ENCODE results near the gene ANKRD10. TPM values are rescaled to one million over a fixed set of nuclear protein-coding genes. Genes with fewer than 3 reads are reported as not detected.
"Not testable (repeated sequence)": the region's sequence is repeated elsewhere in the genome, so short reads cannot be mapped to it uniquely, and the experiment has no call there.

The ANKRD10 gene
- 1,506 and 1,796 TPM in 2 replicates for total RNA-seq
- polyA plus RNA-seq (2012), result 393 TPM

GRCh38 chr13:110915057-110915873 is at the start of gene ANKRD10:
TSS of gene ANKRD10 (minus strand) at chr13:110915069. CDS start at chr13:110914934, 135 bp downstream.
- peak; percentile 100 for DNase-seq (ENCODE audit: low read depth)

GRCh38 chr13:110964229-110965037 is 49.6 kb upstream of the ANKRD10 start:
- DNase-seq (ENCODE audit: low read depth), result no peak

- DNase-seq (ENCODE audit: low read depth), result no peak
Observed at GRCh38 chr13:110963554-110963970, 48.7 kb upstream of the ANKRD10 start.

DNA sequence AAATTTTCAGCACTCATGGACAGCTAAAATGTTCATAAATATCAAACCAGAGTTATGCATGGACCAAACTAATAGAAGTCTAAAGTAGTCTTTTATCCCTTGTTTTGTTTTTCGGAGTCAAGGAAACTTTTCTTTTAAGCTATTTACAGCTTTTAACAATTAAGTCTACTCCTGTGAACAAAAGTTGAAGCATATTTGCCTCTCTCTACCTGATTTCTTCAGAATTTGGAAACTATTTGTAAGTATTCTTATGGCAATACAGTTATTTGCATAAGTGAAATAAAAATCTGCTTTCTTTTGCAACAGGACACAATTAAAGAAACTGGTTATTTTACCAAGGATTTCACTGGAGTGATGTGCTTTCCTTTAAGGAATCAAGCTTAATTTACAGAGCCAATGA is 47.1 kb upstream of the ANKRD10 start:
- DNase-seq (ENCODE audit: low read depth), result no peak

- no peak for DNase-seq (ENCODE audit: low read depth)
Observed at GRCh38 chr13:110960204-110960603, 45.3 kb upstream of the ANKRD10 start.

DNA sequence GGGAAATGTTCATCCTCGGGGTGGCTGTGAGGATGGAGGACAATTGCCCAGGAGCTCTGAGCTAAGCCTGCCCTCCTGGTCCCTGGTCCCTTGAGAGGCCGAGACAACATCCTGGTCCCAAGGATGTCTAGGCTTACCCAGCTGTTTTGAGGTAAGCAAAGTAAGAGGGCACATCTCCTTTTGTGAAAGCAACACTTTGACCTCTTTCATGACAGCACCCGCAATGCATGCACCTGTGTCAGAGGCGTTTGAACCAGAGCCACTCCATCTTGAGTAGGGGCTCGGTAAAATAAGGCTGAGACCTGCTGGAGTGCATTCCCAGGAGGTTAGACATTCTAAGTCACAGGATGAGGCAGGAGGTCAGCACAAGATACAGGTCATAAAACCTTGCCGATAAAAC is 43.1 kb upstream of the ANKRD10 start:
- no peak for DNase-seq (ENCODE audit: low read depth)

DNA sequence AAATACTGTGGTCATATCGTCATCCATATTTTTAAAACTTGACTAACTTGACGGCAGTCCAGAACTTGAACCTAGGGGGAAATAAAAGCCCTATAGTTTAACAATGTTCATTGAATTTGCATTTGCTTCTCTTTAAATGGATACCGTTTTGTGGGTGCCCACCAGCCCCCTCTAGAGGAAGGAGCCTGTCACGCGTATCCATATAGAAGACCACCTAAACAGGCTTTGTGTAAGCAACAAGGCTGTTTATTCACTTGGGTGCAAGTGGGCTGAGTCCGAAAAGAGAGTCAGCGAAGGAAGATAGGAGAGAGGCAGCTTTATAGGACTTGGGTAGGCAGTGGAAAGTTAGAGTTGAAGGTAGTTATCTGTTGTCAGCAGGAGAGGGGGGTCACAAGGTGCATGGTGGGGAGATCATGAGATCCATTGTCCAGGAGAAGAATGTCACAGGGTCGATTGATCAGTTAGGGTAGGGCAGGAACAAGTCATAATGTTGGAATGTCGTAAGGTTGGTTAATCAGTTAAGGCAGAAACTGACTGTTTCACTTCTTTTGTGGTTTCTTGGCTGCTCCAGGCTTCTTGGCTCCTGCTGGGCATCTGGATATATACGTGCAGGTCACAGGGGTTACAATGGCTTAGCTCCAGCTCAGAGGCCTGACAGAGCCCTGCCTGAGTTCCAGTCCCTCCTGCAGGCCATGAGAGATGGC is 42.5 kb upstream of the ANKRD10 start:
- DNase-seq (ENCODE audit: low read depth), result peak; percentile 44

GRCh38 chr13:110956216-110956615 is 41.3 kb upstream of the ANKRD10 start:
- DNase-seq (ENCODE audit: low read depth), result not testable (repeated sequence)

DNA sequence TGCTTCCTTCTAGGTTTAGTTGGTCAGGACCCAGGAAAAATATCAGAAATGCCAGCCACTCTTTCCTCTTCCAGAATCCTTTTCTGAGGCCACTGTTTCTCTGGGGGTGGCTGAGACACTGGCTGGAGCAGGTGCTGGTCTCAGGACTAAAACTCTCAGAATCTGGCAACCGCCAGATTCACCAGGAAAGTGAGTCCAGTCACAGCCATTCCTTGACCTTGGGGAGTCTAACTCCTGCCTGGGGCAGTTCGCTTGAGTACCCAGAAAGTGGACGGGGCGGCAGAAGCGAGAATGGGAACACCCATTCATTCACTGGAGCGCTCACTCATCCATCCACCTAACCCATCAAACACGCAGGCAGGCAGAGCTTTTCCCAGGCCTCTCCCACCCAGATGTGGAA is 40.7 kb upstream of the ANKRD10 start:
- peak; percentile 48 for DNase-seq (ENCODE audit: low read depth)

GRCh38 chr13:110955072-110955503 is 40.2 kb upstream of the ANKRD10 start:
- DNase-seq (ENCODE audit: low read depth), result peak; percentile 99

DNA sequence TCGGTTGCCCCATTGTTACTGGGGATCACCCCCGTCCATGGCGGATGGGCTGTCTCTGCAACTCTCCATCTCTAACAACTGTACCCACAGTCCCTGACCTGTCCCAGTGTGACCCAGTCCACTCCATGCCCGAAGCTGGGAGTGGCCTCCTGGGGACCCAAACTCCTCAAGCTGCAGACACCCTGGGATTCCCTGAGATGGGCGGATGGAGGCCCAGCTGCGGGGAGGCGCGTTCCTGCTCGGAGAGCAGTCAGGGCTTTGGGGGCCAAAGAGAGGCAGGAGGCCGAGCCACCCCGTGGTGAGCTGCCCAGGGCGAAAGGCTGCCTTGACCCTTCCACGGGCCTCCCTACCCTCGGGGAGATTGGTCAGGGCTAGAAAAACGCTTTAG is 39.7 kb upstream of the ANKRD10 start:
- not testable (repeated sequence) for DNase-seq (ENCODE audit: low read depth)

GRCh38 chr13:110953833-110954532 is 39.1 kb upstream of the ANKRD10 start:
- DNase-seq (ENCODE audit: low read depth), result no peak

DNA sequence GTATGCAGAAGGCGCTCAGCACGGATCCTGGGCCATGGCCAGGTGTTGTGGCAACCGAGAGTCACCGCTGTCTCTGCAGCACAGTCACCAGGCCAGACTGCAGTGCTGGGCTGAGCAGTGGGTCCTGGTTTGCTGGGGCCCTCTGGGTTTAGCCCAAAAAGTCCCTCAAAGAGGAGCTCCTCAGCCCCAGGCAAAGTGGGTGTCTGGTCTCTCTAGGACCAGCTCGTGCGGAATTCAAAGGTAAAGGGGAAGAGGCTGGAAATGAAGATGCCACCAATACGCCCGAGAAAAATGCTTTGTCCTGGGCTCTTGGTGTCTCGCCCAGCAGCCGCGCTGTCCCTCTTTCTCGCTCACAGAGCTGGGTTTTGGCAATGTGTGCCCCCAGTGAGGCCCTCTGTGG is 38.5 kb upstream of the ANKRD10 start:
- no peak for DNase-seq (ENCODE audit: low read depth)

DNA sequence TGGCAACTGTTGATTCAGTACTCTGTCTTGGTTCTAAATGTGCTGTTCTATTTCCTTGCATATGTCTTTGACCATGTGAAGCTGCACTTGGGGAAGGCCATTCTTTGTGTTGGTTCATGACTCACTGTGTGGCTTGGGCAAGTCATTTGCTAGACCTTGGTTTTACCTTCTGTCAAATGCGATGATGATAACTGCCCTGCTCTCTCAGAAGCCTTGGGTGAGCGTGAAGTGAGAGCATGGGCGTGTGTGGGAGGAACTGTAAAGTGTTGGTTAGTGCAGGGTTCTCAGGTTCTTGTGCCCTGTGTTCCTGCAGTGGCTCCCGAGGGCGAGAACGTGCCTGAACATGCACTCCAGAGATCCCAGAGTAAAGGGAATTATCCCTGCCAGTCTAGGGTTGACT is 37.3 kb upstream of the ANKRD10 start:
- DNase-seq (ENCODE audit: low read depth), result not testable (repeated sequence)

GRCh38 chr13:110950819-110951570 is 36.1 kb upstream of the ANKRD10 start:
- DNase-seq (ENCODE audit: low read depth), result peak; percentile 82

- no peak for DNase-seq (ENCODE audit: low read depth)
Observed at GRCh38 chr13:110950356-110950755, 35.5 kb upstream of the ANKRD10 start.

GRCh38 chr13:110949628-110950027 is 34.8 kb upstream of the ANKRD10 start:
- peak; percentile 51 for DNase-seq (ENCODE audit: low read depth)

GRCh38 chr13:110949116-110949515 is 34.2 kb upstream of the ANKRD10 start:
- no peak for DNase-seq (ENCODE audit: low read depth)

DNA sequence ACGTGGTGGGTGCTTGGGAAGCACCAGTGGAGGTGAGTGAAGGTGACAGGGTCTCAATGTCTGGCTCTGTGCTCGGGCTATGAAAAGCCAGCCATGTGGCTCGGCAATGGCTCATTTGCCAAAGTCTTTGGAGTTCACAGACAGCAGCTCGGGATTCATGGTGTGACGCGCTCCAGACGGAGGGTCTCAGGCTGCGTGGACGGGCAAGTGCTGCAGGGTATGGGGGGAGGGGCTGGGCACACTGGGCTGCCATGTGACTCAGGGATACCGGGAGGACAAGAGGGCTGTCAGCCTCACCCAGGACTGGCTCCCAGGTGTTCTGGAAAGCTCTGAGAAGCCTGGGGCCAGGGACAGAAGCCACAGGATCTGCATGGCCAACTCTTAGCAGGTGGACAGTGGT is 32.5 kb upstream of the ANKRD10 start:
- DNase-seq (ENCODE audit: low read depth), result not testable (repeated sequence)

DNA sequence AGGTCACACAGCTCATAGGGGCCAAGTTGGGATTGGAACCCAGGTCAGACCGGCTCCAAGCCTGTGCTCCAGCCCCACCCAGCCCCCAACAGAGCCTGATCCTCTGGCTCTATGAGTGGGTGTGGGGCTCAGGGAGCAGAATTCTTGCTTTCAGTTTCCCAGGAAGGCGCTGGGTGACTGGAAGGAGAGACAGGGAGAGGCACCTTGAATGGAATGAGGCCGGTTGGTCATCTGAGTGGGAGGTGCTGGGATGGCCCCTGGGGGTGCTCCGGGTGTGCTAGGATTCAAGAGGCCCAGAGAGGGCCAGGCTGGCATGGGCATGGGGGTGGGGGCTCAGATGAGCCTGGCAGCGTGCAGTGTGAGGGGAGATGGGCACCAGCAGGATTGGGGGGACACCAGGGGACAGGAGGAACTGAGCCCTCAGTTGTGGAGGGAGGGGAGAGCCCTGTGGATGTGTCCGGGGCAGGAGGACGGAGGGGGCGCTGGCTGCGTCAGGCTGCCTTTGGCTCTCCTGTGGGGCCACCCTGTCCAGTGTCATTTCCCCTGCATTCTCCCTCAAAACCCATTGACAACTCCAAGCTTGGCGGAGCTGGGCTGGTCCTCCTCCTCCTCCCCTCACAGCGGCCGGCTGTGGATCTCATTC is 31.2 kb upstream of the ANKRD10 start:
- no peak for DNase-seq (ENCODE audit: low read depth)
